ENCODE measurements around the gene SYNGR3.
A peak's percentile ranks its signal among the peaks of the same experiment; 100 is the strongest.

Gene SYNGR3

DNA sequence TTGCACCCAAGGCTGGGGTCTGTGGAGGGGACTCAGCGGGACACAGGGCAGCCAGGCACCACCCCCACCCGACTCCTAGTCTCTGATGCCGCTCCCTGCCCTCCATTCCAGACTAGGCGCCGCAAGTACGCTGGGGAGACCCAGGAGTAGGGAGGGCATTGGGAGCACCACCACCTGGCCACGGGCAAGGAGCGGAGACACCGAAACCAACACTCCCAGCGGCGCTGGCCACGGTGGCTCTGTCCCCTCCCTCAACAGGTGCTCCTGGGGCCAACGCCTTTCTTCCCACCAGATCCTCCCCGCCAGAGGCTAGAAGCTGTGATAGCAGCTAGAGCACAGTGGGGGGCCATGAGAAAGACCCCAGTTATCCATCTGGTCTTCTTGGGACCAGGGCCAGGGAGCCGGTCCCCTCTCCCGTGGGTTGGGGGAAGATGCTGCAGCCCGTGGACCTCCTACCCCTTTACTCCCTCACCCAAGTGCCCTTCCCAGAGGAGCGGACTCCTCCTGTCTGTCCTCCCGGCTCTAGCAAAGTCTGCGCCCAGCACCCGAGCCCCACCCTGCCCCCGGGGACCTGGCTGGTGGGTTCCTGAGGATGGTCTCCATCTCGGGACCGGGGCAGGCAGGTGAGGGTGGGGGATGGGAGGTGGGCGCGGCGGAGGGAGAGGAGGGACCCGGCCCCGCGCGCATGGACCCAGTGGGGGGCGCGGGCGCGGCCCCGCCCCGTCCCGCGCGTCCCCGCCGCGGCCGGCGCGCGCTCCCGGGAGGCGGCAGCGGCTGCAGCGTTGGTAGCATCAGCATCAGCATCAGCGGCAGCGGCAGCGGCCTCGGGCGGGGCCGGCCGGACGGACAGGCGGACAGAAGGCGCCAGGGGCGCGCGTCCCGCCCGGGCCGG is at the start of gene SYNGR3:
Gene SYNGR3 (plus strand): TSS at position 762 of the 892 bp plus-strand sequence. CDS start 133 bp downstream, outside the sequence.
- TF ChIP-seq, protein P1, sequence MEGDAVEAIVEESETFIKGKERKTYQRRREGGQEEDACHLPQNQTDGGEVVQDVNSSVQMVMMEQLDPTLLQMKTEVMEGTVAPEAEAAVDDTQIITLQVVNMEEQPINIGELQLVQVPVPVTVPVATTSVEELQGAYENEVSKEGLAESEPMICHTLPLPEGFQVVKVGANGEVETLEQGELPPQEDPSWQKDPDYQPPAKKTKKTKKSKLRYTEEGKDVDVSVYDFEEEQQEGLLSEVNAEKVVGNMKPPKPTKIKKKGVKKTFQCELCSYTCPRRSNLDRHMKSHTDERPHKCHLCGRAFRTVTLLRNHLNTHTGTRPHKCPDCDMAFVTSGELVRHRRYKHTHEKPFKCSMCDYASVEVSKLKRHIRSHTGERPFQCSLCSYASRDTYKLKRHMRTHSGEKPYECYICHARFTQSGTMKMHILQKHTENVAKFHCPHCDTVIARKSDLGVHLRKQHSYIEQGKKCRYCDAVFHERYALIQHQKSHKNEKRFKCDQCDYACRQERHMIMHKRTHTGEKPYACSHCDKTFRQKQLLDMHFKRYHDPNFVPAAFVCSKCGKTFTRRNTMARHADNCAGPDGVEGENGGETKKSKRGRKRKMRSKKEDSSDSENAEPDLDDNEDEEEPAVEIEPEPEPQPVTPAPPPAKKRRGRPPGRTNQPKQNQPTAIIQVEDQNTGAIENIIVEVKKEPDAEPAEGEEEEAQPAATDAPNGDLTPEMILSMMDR (IDR thresholded peaks at IDR 0.05) = no peak
- Histone ChIP-seq H3K4me3 (peak within 1 kb of the TSS; percentile 58), H3K27ac (no peak within 1 kb of the TSS)
- DNase-seq (ENCODE audit: low spot score) = no peak

DNA sequence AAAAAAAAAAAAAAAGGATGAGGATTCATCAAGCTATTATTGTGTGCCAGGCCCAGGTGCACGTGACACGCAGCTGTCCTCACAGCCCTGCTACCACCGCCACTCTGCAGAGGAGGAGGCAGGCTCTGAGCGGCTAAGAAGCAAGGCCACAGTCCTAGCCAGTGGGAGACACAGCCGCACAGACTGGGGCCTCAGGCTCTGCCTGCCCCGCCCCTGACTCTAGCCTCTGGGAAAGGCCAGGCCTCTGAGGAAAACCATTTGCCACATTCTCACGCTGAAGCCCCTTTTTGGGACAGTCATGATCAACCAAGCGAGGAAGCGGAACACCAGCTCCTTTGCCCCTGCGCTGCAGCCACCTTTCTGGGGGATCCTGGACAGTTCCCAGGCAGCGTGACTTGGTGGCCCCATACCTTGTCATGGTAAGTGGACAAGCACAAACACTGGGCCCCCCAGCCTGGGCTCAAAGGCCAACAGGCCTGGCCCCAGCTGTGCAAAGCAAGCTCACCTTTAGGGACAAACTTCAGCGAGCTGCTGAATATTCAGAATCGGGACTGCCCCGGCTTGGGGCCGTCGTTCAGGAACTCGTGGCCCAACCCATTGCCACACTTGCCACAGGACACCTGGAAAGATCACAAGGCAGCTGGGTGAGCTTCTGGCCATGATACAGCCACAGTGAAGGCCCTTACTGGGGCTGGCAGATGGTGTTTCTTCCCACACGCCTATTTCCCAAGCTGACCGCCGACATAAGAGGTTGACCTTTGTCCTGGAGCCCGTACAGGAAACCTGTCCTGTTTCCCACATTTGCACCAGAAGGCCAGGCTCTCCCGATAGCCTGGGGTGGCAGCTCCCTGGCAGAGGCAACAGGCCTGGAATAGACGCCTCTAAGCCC is 49.3 kb upstream of the SYNGR3 start:
- no peak overlapping the region for H3K27ac ChIP-seq
- no peak overlapping the region for H3K4me3 ChIP-seq
- DNase-seq (ENCODE audit: low spot score) = no peak

DNA sequence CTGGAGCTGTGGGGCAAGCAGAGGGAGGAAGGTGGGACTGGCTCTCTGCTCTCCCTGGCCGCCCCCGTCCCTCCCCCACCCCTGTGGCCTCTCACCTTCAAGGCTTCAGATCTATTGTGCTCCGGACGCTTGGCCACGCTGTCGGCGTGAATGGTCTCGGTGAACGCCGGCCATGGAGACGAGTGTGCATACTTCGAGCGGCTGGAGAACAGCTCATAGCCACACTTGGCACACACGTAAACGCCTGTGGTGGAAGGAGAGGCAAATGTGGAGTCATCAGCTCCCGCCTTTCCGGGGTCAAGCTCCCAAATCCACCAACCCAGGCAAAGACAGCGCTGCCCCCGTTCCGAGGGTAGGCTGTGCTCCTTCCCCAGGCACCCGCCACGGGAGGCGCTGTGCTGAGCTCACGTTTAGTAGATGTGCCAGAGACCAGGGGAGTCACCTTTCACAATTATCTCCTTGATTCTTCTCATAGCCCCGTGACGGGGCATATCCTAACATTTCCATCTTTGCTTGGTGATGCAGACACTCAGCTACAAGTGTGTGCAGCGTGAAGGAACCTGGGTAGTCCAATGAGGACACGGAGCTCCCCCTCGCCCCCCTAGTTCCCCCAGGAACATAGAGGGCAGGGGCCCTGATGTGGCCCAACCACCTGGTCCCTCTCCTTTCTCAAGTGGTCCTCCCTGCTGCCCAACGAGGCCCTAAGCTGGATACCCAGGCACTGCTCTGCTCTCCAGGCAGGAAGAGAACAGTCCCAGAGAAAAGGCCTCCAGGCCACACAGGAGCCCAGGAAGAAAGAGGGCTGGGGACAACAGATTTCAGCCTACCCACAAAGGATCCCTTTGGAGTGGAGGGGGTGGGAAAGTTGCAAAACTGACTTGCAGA is 48.4 kb upstream of the SYNGR3 start:
- TF ChIP-seq, protein P1 (IDR thresholded peaks at IDR 0.05) = no peak
- H3K27ac ChIP-seq = peak overlapping the region in 1 of 2 donors; percentile 88
- peak overlapping the region; percentile 91 for H3K4me3 ChIP-seq
- no peak for DNase-seq (ENCODE audit: low spot score)

More for the DNA sequence above, 49.3 kb upstream of the SYNGR3 start:
- TF ChIP-seq, protein P1 (IDR thresholded peaks at IDR 0.05) = no peak

- Histone ChIP-seq H3K27ac (peak overlapping the region; percentile 75 to 88), H3K4me3 (peak overlapping the region; percentile 91)
- DNase-seq (ENCODE audit: low spot score) = no peak
- TF ChIP-seq, protein P1 (IDR thresholded peaks at IDR 0.05) = no peak
These were observed 47.5 kb upstream of the SYNGR3 start for GRCh38 chr16:1942047-1942809.

GRCh38 chr16:1942810-1943726 is 46.7 kb upstream of the SYNGR3 start, which contains the start of gene MSRB1:
MSRB1 (minus strand) TSS chr16:1943199; CDS start chr16:1943156, 43 bp downstream.
- DNase-seq (ENCODE audit: low spot score) = peak; percentile 99
- H3K4me3 ChIP-seq = peak within 1 kb of the TSS; percentile 91
- TF ChIP-seq, protein P1 (IDR thresholded peaks at IDR 0.05) = no peak
- H3K27ac ChIP-seq = peak within 1 kb of the TSS; percentile 75 to 88

All from coronary artery (tissue), 2 donors.